ENCODE measurements around the gene MIOX. TPM values are rescaled to one million over a fixed set of nuclear protein-coding genes. Genes with fewer than 3 reads are reported as not detected.
A peak's percentile ranks its signal among the peaks of the same experiment; 100 is the strongest.

MIOX gene
- total RNA-seq, 4 donors from 2014 or later: not detected

GRCh38 chr22:50537765-50538164, 51.1 kb downstream of the MIOX start:
- Histone ChIP-seq H3K36me3 (no peaks in the 10 kb centered on the region), H3K27ac (peak overlapping the region in 1 of 4 donors; percentile 87), H3K9me3 (no peaks in the 10 kb centered on the region), H3K4me1 (peaks cover 0 to 6% of the 10 kb centered on the region in 2 donors), H3K27me3 (peaks cover 16 to 20% (median 17%) of the 10 kb centered on the region in 3 donors), H3K4me3 (no peak overlapping the region)
- DNase-seq: no peak
- TF ChIP-seq POLR2A (IDR thresholded peaks at IDR 0.05): no peak
- TF ChIP-seq CTCF (IDR thresholded peaks at IDR 0.05 in 4 of 5, conservative IDR thresholded peaks at IDR 0.05 in 1 of 5): no peak
- ATAC-seq: no peak
- in situ Hi-C loops (cut with MboI; ENCODE audit: low sequenced_read_pairs in 4 of 4) (no loop called here), intact Hi-C loops (cut with DNase I; ENCODE audit: low total_unique reads) (no loop called here)

Other genes with a start within 250 kb of the MIOX start
- gene TUBGCP6, start 241.8 kb upstream of the MIOX start, total RNA-seq: 10 to 100 TPM; 18.7 to 27.4 (median 19.2) TPM
- gene HDAC10, start 235.6 kb upstream of the MIOX start, total RNA-seq: 10 to 100 TPM in 2 of 4 donors, 1 to 10 TPM in 2; 4.1 to 24.9 (median 8.6) TPM
- 100 to 1,000 TPM; 126 to 290 (median 219) TPM for gene MAPK12, start 225.2 kb upstream of the MIOX start, total RNA-seq
- 1 to 10 TPM; 1.8 to 4.2 (median 3.4) TPM for gene MAPK11, start 216.5 kb upstream of the MIOX start, total RNA-seq
- gene PLXNB2, start 179.2 kb upstream of the MIOX start, total RNA-seq: 10 to 100 TPM in 1 of 4 donors, 1 to 10 TPM in 3; 8.0 to 11.8 (median 9.0) TPM
- under 1 TPM in 3 of 4 donors, not detected in 1; 0.55 to 0.84 (median 0.68) TPM for gene DENND6B, start 159.8 kb upstream of the MIOX start, total RNA-seq
- gene PPP6R2, start 143.5 kb upstream of the MIOX start, total RNA-seq: 10 to 100 TPM; 55.7 to 96.2 (median 74.1) TPM
- gene SBF1, start 11.8 kb upstream of the MIOX start, total RNA-seq: 100 to 1,000 TPM in 3 of 4 donors, 10 to 100 TPM in 1; 50.5 to 116 (median 107) TPM
- under 1 TPM in 1 of 4 donors, not detected in 3; 0.53 TPM for gene ADM2, start 5.3 kb upstream of the MIOX start, total RNA-seq
- gene LMF2, start 20.8 kb downstream of the MIOX start, total RNA-seq: 10 to 100 TPM; 19.7 to 39.4 (median 26.9) TPM
- gene NCAPH2, start 21.4 kb downstream of the MIOX start, total RNA-seq: 10 to 100 TPM; 19.0 to 29.3 (median 23.4) TPM
- gene SCO2, start 38.7 kb downstream of the MIOX start, total RNA-seq: 1 to 10 TPM in 2 of 4 donors, not detected in 2; 1.0 to 2.3 TPM
- gene TYMP, start 43.2 kb downstream of the MIOX start, total RNA-seq: 10 to 100 TPM in 3 of 4 donors, 1 to 10 TPM in 1; 8.8 to 15.8 (median 11.8) TPM
- not detected for gene KLHDC7B, start 59.0 kb downstream of the MIOX start, total RNA-seq
- not detected for gene SYCE3, start 76.1 kb downstream of the MIOX start, total RNA-seq
- 100 to 1,000 TPM in 1 of 4 donors, 10 to 100 TPM in 3; 53.4 to 134 (median 63.7) TPM for gene CPT1B, start 91.6 kb downstream of the MIOX start, total RNA-seq
- 10 to 100 TPM; 10.8 to 39.7 (median 24.4) TPM for gene CHKB, start 96.0 kb downstream of the MIOX start, total RNA-seq
- gene MAPK8IP2, start 113.9 kb downstream of the MIOX start, total RNA-seq: under 1 TPM; 0.39 to 0.85 (median 0.47) TPM
- gene ARSA, start 141.3 kb downstream of the MIOX start, total RNA-seq: 10 to 100 TPM in 2 of 4 donors, 1 to 10 TPM in 2; 8.8 to 17.8 (median 10.2) TPM
- gene SHANK3, start 186.0 kb downstream of the MIOX start, total RNA-seq: 1 to 10 TPM; 3.8 to 9.8 (median 5.1) TPM